Stimulated activated CD8-positive, alpha-beta memory T cell treated with anti-CD3 and anti-CD28 coated beads, Interleukin-7, amount 100 ng/mL, for 1 hour (primary cell): ENCODE data around the gene HEBP2.

Experiments used
- DNase-seq, 2 donors: peaks; one replicate each; pipeline ENCODE4 v3.0.0-alpha.2; 2020; ENCODE audit warnings: low read depth in 2 of 2

The HEBP2 gene

DNA sequence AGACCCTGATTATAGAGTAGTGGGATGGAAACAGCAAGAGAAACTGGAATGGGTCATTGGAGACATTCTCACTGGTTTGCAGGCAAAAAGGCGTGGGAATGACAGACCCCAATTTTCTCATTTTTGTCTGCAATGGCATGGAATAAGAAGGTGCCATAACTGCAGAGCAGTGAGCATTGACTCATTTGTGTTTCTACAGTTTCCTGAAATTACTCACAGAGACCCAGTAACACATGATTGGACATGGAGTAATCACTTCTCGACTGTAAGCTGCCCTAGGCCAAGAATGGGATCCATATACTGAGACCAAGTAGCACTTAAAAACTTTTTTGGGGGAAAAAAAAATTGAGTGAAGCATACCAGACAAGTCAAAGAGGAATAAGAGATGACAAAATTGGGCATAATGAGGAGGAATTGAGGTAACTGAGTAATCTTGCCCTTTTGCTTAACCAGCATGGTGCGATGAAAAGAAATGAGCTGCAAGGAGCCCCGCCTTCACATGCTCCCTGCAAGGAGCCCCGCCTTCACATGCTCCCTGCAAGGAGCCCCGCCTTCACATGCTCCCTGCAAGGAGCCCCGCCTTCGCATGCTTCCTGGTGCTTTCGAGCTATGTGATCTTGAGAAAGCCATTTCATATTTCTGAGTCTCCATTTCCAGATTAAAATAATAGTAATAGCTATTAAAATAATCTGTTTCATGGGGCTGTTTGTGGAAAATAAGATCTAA lies 51.1 kb downstream of the HEBP2 start:
- DNase-seq = peak in 1 of 2 donors; percentile 25

DNA sequence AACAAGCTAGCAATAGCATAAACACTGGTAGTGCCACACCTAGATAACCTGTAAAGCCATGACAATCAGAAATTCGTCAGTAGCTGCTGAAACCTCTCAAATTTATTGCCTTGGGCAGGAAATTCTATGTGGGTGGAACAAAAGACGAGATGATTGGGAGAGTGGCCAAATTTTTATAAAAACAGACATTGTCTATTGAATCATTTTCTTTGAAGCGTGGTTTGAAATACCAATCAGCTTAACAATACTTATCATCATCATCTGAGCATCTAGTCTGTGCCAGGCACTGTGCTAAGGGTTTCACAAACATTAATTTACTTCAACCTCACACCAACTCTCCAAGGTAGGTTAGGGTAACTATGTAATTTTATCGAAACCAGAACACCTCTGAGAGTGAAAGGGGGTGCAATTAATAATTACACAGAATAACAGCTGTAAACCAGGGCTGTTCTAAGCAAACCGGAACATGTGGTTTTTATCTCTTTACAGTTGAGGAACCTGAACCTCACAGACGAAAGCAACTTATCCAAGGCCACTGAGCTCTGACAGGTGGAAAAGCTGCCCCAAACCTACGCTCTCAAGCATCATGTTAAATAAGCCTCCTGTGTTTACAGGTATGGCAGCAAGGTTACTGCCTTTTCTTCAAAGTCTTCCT lies 51.9 kb downstream of the HEBP2 start:
- DNase-seq = no peak

DNA sequence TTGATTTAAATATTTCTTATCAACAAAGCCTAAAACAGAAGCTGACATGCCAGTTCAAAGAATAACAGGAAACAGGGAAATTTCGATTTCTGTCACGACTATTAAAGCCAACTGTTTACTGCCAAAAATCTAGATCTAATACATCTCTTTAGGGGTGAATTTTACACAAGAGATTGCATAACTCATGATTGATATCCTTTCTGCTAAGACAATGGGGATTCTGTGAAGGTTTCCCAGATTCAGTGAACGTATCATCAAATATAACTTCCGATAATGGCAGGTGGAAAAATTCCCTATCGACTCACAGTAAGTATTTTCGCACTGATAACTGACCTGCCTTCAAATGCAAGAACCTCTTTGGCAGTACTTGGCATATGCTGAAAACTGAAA lies 52.4 kb downstream of the HEBP2 start:
- no peak for DNase-seq

DNA sequence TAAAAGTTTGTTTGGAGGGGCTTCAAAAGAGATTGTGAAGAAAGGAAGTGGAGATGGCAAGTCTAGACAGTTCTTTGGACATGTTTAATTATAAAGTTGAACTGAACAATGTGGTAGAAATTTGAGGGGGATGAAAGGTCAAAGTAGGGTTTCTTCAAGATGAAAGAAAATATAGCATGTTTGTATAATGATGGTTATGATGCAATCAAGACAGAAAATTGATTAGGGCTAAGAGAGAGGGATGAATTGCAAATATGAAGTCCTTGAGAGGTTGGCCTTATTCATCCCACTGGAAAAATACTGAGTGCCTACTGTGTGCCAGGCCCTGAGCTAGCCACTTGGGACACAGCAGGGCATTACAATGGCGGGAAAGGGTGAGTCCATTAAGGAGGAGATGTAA lies 57.6 kb downstream of the HEBP2 start:
- DNase-seq = no peak

DNA sequence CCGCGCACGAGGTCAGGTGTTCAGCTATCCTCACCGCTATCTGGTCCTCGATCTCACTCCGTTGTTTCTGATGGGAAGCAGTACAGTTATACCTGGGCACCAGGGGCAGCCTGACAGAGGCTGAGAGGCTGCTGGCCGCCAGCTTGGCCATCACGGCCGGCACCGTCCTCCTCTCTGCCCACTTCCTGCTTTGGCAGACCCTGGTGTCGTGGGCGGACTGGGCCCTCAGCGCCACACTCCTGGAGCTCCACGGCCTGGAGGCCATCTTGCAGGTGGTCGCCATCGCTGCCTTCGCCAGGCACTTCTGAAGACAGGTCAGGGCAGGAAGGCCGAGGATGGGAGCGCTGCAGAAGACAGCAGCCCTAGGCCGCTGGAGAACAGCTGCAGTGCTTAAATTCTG lies 60.1 kb downstream of the HEBP2 start:
- no peak for DNase-seq

DNA sequence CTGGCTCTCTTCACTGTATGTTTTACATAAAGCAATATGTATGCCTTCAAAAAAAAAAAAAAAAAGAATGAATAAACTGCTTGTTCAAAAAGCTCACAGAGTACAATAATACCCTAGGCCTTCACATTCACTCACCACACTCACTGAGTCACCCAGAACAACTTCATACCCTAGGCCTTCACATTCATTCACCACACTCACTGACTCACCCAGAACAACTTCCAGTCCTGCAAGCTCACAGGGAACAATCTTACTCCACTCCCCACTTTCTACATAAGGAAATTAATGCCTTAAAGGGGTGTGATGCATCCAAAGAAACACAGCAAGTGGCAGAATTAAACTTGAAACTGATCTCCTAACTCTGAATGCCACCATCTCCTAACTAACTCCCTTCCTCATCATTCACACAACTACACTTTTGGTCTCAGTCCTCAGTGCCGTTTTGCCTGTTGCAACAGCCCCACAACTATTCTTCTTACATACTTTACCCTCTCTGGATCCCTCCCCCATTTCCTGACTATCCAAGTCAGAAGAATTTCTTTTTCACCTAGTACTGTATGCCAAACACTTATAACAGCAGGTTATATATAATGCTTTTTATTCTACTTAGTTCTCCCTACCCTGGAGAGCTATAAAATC lies 61.1 kb downstream of the HEBP2 start:
- DNase-seq = no peak

DNA sequence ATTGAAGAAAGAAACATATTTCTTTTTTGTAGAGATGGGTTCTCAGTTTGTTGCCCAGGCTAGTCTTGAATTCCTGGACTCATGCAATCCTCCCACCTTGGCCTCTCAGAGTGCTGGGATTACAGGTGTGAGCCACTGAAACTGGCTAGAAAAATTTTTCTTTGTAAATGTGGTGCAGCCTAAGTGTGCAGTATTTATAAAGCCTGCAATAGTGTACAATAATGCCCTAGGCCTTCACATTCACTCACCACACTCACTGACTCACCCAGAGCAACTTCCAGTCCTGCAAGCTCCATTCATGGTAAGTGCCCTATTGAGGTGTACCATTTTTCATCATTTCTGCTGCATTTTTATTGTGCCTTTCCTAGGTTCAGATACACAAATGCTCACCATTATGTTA lies 63.9 kb downstream of the HEBP2 start:
- no peak for DNase-seq

DNA sequence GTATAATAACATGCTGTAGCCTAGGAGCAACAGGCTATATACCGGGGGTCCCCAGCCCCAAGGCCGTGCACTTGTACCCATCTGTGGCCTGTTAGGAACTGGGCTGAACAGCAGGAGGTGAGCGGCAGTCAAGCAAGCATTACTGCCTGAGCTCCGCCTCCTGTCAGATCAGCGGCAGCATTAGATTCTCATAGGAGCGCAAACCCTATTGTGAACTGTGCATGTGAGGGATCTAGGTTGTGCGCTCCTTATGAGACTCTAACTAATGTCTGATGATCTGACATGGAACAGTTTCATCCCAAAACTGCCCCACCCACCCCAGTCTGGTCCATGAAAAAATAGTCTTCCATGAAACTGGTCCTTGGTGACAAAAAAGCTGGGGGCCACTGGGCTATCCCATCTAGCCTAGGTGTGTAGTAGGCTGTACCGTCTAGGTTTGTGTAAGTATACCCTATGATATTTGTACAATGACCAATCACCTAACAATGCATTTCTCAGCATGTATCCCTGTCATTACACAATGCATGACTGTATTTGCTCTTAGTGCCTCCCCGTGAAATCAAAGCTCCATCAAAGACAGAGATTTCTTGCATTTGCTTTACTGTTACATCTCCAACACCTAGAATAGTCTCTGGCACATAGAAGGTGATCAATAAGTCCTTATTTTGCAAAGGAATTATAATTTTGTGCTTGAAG lies 64.4 kb downstream of the HEBP2 start:
- DNase-seq = no peak
